NB4 (cell line): ENCODE data around the gene NTNG1.

Experiments used
- POLR2A ChIP-seq: IDR thresholded peaks from 2 replicates; pipeline ENCODE4 v1.6.1; 2011; ENCODE audit warnings: mild to moderate bottlenecking; ENCODE audit not compliant: insufficient read length; ENCODE audit errors: extremely low read depth
- TF ChIP-seq, protein P1 (sequence below): IDR thresholded peaks from one replicate; pipeline ENCODE4 v1.5.1; 2012; ENCODE audit warnings: low read depth, low read length

DNA sequence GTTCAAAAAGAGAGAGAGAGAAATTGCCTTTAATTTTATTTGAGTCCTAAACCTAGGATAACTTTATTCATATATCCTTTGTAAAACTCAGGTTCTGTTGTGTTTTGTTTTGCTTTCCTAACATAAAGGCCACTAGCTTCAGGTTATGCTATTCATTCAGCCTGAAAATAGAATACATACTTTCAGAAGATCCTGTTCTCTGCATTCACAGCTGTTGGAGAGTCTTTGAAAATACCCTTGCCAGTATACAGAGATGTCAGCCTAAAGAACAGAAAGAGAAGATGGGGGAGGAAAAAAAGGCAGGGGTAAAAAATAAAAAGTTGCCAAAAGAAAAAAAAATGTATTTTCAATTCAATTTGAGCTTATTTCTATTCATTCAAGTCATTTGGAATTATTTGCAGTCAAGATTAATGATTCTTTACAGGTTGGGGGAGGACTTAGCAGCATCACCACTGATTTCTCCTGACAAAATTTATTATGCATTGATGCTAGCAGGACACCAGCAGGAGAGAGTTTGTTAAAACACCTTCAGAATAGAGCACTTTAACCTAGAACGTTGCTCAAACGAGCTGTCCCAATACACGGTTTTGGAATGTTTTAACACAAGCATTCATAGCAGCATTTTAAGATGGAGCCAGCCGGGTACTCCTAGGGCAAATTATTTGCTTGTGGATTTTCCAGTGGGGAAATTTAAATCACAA lies 318.5 kb downstream of the NTNG1 start:
- no peak for TF ChIP-seq POLR2A
- TF ChIP-seq, protein P1, sequence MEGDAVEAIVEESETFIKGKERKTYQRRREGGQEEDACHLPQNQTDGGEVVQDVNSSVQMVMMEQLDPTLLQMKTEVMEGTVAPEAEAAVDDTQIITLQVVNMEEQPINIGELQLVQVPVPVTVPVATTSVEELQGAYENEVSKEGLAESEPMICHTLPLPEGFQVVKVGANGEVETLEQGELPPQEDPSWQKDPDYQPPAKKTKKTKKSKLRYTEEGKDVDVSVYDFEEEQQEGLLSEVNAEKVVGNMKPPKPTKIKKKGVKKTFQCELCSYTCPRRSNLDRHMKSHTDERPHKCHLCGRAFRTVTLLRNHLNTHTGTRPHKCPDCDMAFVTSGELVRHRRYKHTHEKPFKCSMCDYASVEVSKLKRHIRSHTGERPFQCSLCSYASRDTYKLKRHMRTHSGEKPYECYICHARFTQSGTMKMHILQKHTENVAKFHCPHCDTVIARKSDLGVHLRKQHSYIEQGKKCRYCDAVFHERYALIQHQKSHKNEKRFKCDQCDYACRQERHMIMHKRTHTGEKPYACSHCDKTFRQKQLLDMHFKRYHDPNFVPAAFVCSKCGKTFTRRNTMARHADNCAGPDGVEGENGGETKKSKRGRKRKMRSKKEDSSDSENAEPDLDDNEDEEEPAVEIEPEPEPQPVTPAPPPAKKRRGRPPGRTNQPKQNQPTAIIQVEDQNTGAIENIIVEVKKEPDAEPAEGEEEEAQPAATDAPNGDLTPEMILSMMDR, result no peak
